Measurements from ENCODE around the gene FTCDNL1.

FTCDNL1 gene

DNA sequence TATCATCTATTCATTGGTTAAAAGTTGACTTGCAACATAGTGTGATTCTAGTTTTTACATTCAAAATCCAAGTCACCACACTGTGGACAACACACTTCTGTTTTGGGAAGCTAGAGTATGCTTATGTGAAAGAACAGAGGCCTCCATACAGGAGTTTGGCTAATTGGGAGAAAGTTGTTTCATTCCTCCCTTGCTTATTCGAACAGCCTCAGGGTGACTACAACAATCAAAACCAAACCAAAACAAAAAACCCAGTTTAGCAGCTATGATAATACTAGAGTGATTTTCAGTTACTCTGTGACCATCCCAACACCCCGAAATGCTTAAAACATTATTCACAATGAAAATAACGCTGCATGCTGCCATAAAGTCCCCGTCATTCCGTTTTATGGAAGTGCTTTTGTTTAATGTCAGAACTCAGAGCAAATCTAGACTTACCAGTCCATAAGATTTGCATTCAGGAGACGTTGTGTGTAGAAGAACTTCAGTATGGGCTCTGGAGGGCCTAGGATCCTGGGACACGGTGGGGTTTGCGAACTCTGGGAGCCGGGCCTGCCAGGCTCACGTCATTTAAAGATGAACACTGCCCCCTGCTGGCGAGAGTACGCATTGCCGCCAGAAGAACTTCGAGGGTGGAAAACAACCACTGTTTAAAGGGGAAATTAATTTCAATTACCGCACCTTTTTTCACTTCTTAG, 111.4 kb downstream of the FTCDNL1 start:
- DNase-seq, result peak; percentile 78

DNA sequence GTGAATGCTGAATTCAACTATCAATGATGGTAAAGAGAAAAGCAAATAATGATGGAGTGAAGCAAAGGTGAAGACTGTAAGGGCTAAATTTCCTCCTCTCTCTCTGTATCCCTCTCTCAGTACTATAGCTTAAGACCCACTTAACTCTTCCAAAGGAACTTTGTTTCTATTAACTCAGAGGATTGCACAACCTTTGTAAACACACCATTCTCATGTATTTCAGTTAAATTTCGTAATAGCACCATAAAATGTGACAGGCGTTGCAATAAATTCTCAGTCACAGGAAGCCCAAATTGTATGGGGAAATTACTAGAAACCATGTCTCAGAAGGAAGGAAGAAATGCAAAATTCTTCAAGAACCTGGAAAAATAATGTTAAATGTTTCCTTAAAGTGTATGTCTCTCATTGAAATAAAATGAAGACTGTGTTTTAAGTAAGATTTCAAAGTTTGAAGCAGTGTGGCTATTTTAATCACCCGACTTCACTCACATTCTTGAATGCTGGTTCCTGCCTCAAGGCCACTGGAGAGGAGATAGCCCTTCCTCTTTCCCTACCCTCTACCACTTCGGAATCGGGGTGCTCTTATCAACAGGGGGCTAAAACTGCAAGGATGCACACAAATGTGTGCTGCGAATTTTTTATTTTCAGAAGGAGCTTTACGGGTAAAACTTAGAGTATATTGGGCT, 112.1 kb downstream of the FTCDNL1 start:
- peak; percentile 81 for DNase-seq

DNA sequence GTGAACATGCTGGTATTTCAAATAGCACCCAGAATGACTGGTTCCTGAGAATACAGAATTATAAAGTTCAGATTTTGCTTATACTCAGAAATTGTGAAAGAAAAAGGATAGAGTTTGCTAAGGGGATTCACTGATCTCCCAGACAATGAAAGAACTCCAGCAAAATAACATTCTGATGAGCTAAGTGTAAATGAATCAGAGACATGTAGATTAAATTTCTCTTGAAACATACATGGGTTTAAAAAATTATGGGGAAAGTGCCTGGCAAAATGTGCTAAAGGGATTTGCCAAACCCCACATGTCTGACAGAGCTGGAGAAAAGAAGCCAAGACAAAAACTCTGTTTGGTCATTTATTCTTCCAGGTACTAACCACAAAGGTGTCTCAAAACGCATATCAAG, 116.3 kb downstream of the FTCDNL1 start:
- DNase-seq, result no peak

DNA sequence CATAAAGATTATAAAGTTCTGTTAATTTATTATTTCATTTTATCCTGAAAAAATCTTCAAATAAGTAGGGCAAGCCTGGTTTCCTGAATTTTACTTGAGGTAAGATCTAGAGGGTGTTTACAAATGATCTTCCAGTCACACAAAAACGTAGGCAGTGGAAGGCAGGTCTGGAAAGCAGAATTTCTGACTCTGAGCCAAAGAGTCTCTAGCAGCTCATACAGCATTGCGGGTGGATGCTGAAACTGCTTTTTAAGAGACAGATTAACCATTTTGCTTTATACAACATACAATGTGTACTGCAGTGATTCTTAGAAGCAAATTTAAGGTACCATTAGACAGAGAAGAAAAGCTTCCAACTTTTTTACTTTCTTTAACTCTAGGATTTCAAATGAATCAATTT, 117.0 kb downstream of the FTCDNL1 start:
- DNase-seq, result no peak

DNA sequence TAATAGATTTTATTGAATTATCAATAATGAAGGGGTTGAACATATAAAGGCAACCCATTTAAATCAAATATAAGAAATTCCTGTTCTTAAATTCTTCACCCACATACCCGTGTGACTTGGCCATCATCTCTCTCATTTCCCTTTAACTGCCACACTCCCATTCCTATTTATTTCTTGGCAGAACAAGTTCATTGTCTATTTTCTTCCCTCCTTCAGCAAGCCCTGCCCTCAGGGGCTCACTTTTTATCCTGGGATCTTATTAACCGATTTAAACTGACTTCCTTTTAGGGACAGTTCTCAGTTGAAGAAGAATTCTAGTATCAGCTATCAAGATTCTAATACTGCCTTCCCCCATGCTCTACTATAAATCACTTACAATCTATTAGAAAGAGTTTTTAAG, 123.2 kb downstream of the FTCDNL1 start:
- no peak for DNase-seq

DNA sequence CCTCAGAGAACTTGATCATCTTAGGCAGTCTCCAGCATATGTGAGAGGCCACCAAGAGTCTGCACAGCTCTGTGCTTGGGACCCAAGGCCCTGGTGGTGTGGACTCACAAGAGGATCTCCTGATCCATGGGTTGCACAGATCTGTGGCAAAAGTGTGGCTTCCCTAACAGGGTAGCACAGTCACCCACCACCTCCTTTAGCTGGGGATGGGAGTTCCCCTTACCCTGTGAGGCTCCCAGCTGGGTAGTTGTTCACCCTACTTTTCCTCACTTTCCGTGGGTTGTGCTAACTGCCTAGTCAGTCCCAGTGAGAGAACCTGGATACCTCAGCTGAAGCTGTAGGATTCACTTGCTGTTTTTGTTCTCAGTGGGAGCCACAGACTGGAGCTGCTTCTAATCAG, 123.7 kb downstream of the FTCDNL1 start:
- DNase-seq, result peak; percentile 27

DNA sequence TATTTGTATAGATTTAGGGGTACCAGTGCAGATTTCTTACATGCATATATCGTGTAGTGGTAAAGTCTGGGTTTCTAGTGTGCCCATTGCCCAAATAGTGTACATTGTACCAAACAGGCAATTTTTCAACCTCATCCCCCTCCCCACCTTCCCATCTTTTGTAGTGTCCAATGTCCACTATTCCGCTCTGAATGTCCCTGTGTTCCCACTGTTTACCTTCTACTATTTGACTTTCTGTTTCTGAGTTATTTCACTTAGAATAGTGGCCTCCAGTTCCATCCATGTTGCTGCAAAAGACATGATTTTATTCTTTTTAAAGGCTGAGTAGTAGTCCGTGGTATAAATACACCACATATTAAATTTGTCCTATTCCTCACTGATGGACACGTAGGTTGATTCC, 132.9 kb downstream of the FTCDNL1 start:
- no peak for DNase-seq

DNA sequence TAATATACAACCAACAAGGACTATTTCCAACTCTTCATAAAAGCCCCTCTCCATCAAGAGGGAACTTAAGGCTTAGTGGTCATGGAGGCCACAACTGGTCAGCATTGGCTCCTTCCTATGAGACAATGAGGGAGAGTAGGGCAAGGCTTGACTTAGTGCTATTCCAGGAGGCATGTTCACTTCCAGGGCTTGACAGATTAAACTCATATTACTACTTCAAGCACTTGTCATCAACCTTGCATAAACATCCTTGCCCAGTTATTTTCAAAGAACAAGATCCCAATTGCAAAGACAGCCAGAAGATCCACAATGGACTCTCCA, 133.4 kb downstream of the FTCDNL1 start:
- DNase-seq, result no peak

DNA sequence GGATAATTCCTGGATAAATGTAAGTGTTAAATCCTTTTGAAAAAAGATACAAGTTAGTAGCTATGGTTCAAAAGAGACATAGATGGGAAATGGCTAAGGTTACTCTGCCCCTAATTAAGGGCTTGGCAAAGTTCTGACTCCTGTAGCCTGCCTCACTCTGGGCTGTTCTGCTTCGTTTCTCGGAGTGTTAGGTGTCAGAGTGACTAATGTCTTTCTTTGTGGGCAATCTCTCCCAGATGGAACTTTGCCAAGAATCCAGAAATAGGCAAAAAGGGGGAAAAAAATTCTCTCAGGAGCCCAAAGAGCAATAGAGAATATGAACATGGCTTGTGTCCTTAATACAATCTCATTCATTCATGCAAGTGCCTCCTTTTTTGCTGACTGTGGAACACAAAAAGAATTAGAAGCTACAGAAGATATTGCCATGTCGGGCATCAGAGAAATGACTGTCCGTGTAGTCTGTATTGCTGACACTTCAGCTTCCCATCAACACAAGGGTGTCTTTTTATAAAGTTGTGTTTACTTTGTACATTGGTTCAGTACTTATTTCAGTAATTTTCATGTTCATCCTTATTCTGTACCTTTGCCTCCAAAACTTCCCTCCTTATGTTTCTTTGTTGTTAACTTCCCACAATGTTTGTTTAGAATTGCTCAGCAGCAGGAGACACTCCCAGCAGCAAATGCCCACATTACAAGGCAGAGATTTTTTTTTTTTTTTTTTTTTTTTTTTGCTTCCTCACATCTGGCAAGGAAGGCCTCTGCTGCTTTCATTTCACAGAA, 134.0 kb downstream of the FTCDNL1 start:
- peak; percentile 14 for DNase-seq

DNA sequence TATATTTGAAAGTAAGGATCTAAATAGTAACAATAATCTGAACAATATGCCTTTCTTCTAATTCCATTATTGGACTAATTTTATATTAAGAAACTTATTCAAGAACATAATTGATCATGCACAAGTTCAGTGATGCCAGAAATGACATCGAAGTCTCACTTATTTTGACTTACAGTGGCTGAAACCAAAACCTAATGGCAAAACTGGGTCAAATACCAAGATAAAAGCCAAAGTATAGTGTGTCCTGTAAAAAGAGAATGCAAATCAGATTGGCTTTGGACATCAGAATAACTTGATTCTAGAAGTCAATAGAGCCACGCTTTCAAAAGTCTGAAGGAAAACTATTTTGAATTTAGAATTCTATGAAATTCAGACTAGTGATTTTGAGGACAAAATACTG, 137.2 kb downstream of the FTCDNL1 start:
- no peak for DNase-seq

DNA sequence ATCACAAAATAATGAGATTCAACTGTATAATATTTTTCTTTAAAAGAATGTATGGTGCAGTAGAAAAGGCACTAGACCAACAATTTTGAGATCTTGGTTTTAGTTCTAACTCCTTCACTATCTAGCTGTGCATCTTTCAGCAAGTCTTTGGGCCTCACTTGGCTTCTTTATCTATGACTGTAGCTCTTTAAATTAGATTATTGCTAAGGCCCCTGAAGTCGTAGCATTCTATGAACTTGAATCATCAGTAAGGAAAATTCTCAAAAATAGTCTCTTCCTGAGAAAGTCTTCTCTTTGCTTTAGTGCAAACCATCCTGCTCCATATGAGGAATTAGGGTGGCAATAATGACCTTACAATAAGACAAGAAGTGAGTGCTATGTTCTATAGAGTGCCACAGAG, 140.4 kb downstream of the FTCDNL1 start:
- no peak for DNase-seq
